ENCODE data around the gene ZNF570. TPM values are rescaled to one million over a fixed set of nuclear protein-coding genes. Genes with fewer than 3 reads are reported as not detected.
A peak's percentile ranks its signal among the peaks of the same experiment; 100 is the strongest.

The ZNF570 gene
- total RNA-seq, 1 donor from 2014 or later: 30.9 TPM

DNA sequence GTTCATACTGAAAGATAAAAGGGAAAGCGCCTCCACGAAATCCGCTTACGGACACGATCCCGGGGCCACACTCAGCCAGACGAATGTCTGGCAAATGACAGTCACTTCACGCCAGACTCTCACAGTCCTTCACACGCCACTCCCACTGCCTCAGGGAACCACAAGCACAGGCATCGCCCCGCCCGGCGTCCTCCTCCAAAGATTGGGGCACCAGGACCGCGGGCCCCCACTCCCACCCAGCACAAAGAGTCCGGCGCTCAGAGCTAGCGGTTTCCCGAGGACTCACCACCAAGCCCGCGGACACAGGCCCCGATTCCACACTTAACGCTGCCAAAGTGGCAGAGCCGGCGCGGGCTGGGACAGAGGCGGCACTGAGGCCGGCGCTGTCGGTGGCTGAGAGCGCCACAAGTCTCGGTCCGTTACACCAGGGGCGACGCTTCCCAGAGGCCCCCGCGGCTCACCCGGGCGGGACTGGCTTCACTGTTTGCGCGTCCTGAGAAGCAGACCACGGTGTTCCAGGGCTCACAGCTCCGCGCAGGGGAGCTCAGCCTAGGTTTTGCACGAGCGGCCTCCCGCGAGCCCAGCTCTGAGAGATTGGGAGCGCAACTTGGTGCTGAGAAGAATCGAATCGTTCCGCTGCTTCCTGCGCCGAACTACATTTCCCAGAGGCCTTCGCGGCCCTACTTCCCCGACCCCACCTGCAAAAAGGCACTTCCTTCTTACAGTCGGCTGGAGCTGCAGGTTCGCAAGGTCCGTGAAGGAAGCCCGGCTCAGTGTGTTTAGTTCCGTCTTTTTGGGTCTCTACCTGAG is 2.2 kb upstream of the ZNF570 start, which contains the start of gene ZNF569:
TSS of gene ZNF569 (minus strand) at position 647 of the 810 bp plus-strand sequence. CDS start 22,523 bp downstream, outside the sequence.
- peak within 1 kb of the TSS; percentile 98 for H3K4me3 Mint-ChIP-seq
- Histone ChIP-seq H3K79me2 (ENCODE audit: low read depth) (peaks cover 34% of the 10 kb centered on the region), H3F3A (ENCODE audit: low read depth) (peaks cover 2% of the 10 kb centered on the region), H3K27ac (no peak within 1 kb of the TSS), H4K20me1 (ENCODE audit: low read depth) (no peaks in the 10 kb centered on the region), H3K9me3 (ENCODE audit: low read depth) (no peaks in the 10 kb centered on the region), H3K4me1 (peaks cover 3% of the 10 kb centered on the region), H2AFZ (replicated peaks) (peak within 1 kb of the TSS; percentile 97), H3K4me3 (peak within 1 kb of the TSS; percentile 93), H3K9ac (peak within 1 kb of the TSS; percentile 74), H3K36me3 (peaks cover 24% of the 10 kb centered on the region), H3K27me3 (no peaks in the 10 kb centered on the region), H3K4me2 (peak within 1 kb of the TSS; percentile 90)
- peaks cover 37% of the 10 kb centered on the region for H3K9me3 Mint-ChIP-seq
- peak within 1 kb of the TSS; percentile 79 for H3K27ac Mint-ChIP-seq
- peaks cover 29% of the 10 kb centered on the region for H3K36me3 Mint-ChIP-seq
- peak; percentile 93 for DNase-seq (ENCODE audit: low spot score)
- H3K27me3 Mint-ChIP-seq (ENCODE audit: insufficient read depth, low read depth): peaks cover 4% of the 10 kb centered on the region
- peaks cover 21% of the 10 kb centered on the region for H3K4me1 Mint-ChIP-seq
- TF ChIP-seq EZH2 (IDR thresholded peaks at IDR 0.05) (no peak), EZH2phosphoT487 (IDR thresholded peaks at IDR 0.05) (no peak)
- TF ChIP-seq, protein P1, sequence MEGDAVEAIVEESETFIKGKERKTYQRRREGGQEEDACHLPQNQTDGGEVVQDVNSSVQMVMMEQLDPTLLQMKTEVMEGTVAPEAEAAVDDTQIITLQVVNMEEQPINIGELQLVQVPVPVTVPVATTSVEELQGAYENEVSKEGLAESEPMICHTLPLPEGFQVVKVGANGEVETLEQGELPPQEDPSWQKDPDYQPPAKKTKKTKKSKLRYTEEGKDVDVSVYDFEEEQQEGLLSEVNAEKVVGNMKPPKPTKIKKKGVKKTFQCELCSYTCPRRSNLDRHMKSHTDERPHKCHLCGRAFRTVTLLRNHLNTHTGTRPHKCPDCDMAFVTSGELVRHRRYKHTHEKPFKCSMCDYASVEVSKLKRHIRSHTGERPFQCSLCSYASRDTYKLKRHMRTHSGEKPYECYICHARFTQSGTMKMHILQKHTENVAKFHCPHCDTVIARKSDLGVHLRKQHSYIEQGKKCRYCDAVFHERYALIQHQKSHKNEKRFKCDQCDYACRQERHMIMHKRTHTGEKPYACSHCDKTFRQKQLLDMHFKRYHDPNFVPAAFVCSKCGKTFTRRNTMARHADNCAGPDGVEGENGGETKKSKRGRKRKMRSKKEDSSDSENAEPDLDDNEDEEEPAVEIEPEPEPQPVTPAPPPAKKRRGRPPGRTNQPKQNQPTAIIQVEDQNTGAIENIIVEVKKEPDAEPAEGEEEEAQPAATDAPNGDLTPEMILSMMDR (IDR thresholded peaks at IDR 0.05): no peak

- H3K79me2 ChIP-seq (ENCODE audit: low read depth): peaks cover 34% of the 10 kb centered on the region
- H3K4me3 Mint-ChIP-seq: peak overlapping the region; percentile 98
- H3K4me1 ChIP-seq: peaks cover 3% of the 10 kb centered on the region
- H3F3A ChIP-seq (ENCODE audit: low read depth): peaks cover 2% of the 10 kb centered on the region
- H3K9me3 ChIP-seq (ENCODE audit: low read depth): no peaks in the 10 kb centered on the region
- peaks cover 37% of the 10 kb centered on the region for H3K9me3 Mint-ChIP-seq
- peaks cover 24% of the 10 kb centered on the region for H3K36me3 ChIP-seq
- no peak for DNase-seq (ENCODE audit: low spot score)
- H3K9ac ChIP-seq: no peak overlapping the region
- peaks cover 29% of the 10 kb centered on the region for H3K36me3 Mint-ChIP-seq
- peaks cover 21% of the 10 kb centered on the region for H3K4me1 Mint-ChIP-seq
- H3K27me3 Mint-ChIP-seq (ENCODE audit: insufficient read depth, low read depth): peaks cover 4% of the 10 kb centered on the region
- H4K20me1 ChIP-seq (ENCODE audit: low read depth): no peaks in the 10 kb centered on the region
- TF ChIP-seq, protein P1 (IDR thresholded peaks at IDR 0.05): no peak
- no peak for TF ChIP-seq EZH2 (IDR thresholded peaks at IDR 0.05)
- no peak for TF ChIP-seq EZH2phosphoT487 (IDR thresholded peaks at IDR 0.05)
- H3K27ac Mint-ChIP-seq: peak overlapping the region; percentile 1
- H2AFZ ChIP-seq (replicated peaks): peak overlapping the region; percentile 97
- peak overlapping the region; percentile 76 for H3K4me3 ChIP-seq
- H3K27me3 ChIP-seq: no peaks in the 10 kb centered on the region
- peak overlapping the region; percentile 90 for H3K4me2 ChIP-seq
- no peak overlapping the region for H3K27ac ChIP-seq
These were observed 1.5 kb upstream of the ZNF570 start for GRCh38 chr19:37467608-37468090.

DNA sequence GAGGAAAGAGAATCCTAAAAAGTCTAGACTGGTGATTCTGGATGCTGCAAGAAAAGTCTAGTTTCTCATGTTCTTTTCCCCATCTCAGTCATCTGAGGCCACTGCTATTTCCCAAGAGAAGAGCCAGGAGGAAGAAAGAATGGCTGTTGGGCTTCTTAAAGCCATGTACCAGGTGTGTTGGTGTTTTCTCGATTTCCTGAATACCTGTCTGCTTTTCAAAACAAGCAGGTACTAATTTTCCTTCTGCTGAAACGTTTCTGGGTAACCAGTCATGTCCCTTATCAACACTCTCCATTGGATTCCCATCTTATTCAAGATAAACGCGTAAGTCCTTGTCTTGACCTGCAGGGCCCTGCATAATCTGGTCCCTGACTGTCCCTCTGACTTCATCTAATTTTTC is 1.1 kb downstream of the ZNF570 start:
- Histone ChIP-seq H3K4me3 (peak overlapping the region; percentile 93), H3K4me2 (peak overlapping the region; percentile 88), H2AFZ (replicated peaks) (no peak overlapping the region), H3K9me3 (ENCODE audit: low read depth) (no peaks in the 10 kb centered on the region), H3K79me2 (ENCODE audit: low read depth) (peaks cover 25% of the 10 kb centered on the region), H3K27ac (no peak overlapping the region), H3F3A (ENCODE audit: low read depth) (peaks cover 2% of the 10 kb centered on the region), H3K36me3 (peaks cover 8% of the 10 kb centered on the region), H3K9ac (no peak overlapping the region), H4K20me1 (ENCODE audit: low read depth) (no peaks in the 10 kb centered on the region), H3K4me1 (peaks cover 3% of the 10 kb centered on the region), H3K27me3 (no peaks in the 10 kb centered on the region)
- peaks cover 21% of the 10 kb centered on the region for H3K4me1 Mint-ChIP-seq
- peaks cover 4% of the 10 kb centered on the region for H3K27me3 Mint-ChIP-seq (ENCODE audit: insufficient read depth, low read depth)
- H3K36me3 Mint-ChIP-seq: peaks cover 20% of the 10 kb centered on the region
- H3K4me3 Mint-ChIP-seq: peak overlapping the region; percentile 98
- no peak for DNase-seq (ENCODE audit: low spot score)
- peak overlapping the region; percentile 78 for H3K27ac Mint-ChIP-seq
- peaks cover 32% of the 10 kb centered on the region for H3K9me3 Mint-ChIP-seq
- no peak for TF ChIP-seq EZH2phosphoT487 (IDR thresholded peaks at IDR 0.05)
- TF ChIP-seq, protein P1 (IDR thresholded peaks at IDR 0.05): peak; percentile 4

All from neural progenitor cell (in vitro differentiated cells).